Muscle of leg (tissue), 11 donors: ENCODE results near the gene RETREG1. TPM values are rescaled to one million over a fixed set of nuclear protein-coding genes. Genes with fewer than 3 reads are reported as not detected.

Source experiments
- DNase-seq: peaks from one replicate; pipeline ENCODE4 v3.0.0; 2013
- H3K27ac ChIP-seq: one replicate; pipeline ENCODE4 v1.5.1; 2013; ENCODE audit warnings: mild to moderate bottlenecking, low read length, control low read depth
- H3K27me3 ChIP-seq: one replicate; pipeline ENCODE4 v1.6.1; 2013; ENCODE audit warnings: low read length; ENCODE audit not compliant: control insufficient read depth, insufficient read depth
- H3K36me3 ChIP-seq: one replicate; pipeline ENCODE4 v1.6.1; 2013; ENCODE audit warnings: low read length; ENCODE audit not compliant: control insufficient read depth, insufficient read depth
- H3K4me1 ChIP-seq: one replicate; pipeline ENCODE4 v1.6.1; 2013; ENCODE audit warnings: low read length; ENCODE audit not compliant: control insufficient read depth, insufficient read depth
- H3K4me3 ChIP-seq: one replicate; pipeline ENCODE4 v1.5.1; 2013; ENCODE audit warnings: low read length, control low read depth
- H3K9me3 ChIP-seq: replicated peaks from 2 replicates; pipeline ENCODE4 v1.6.1; 2013; ENCODE audit warnings: low read depth, low read length; ENCODE audit not compliant: control insufficient read depth
- whole genome bisulfite sequencing: methylation state at CpG from one replicate; pipeline ENCODE4 v1.1.5; 2013; ENCODE audit warnings: missing lambda C conversion rate; ENCODE audit not compliant: insufficient coverage; 5-methylcytosine and 5-hydroxymethylcytosine counted together
- polyA plus RNA-seq, 8 donors: library from polyadenylated mRNA; unstranded; fragments of 120-200 nt; gene quantifications; one replicate each; pipeline versions ENCODE4 v1.2.1 to v1.2.3, GENCODE V29; 2013; ENCODE audit warnings: inconsistent platforms in 1 of 8, low replicate concordance in 1 of 8; ENCODE audit not compliant: insufficient read length in 8 of 8, insufficient read depth in 1 of 8
- total RNA-seq: library from RNA; stranded (reverse); fragments of 120-200 nt; gene quantifications from one replicate; pipeline ENCODE4 v1.2.4, GENCODE V29; 2013

RETREG1 gene
- total and polyA plus RNA-seq, 9 donors: 48.7 to 70.0 (median 56.4) TPM

- H3K36me3 ChIP-seq: no peaks in the 10 kb centered on the region
- DNase-seq: no peak
- H3K4me1 ChIP-seq: no peaks in the 10 kb centered on the region
- no peak overlapping the region for H3K27ac ChIP-seq
- no peaks in the 10 kb centered on the region for H3K9me3 ChIP-seq
- peaks cover 2% of the 10 kb centered on the region for H3K27me3 ChIP-seq
- no peak overlapping the region for H3K4me3 ChIP-seq
- no CpG with 5 or more reads among the region's 2 CpGs for whole genome bisulfite sequencing
Observed at GRCh38 chr5:16518606-16519005, 98.2 kb downstream of the RETREG1 start.

GRCh38 chr5:16515532-16515931, 101.3 kb downstream of the RETREG1 start:
- Histone ChIP-seq H3K4me1 (no peaks in the 10 kb centered on the region), H3K27ac (no peak overlapping the region), H3K36me3 (no peaks in the 10 kb centered on the region), H3K4me3 (no peak overlapping the region), H3K9me3 (no peaks in the 10 kb centered on the region), H3K27me3 (peaks cover 2% of the 10 kb centered on the region)
- DNase-seq: no peak
- no CpG with 5 or more reads among the region's 4 CpGs for WGBS

- DNase-seq: no peak
- no CpG with 5 or more reads among the region's 3 CpGs for WGBS
- Histone ChIP-seq H3K4me3 (no peak overlapping the region), H3K9me3 (no peaks in the 10 kb centered on the region), H3K4me1 (peaks cover 3% of the 10 kb centered on the region), H3K27ac (no peak overlapping the region), H3K36me3 (no peaks in the 10 kb centered on the region), H3K27me3 (no peaks in the 10 kb centered on the region)
Observed at GRCh38 chr5:16510098-16510497, 106.7 kb downstream of the RETREG1 start.

DNA sequence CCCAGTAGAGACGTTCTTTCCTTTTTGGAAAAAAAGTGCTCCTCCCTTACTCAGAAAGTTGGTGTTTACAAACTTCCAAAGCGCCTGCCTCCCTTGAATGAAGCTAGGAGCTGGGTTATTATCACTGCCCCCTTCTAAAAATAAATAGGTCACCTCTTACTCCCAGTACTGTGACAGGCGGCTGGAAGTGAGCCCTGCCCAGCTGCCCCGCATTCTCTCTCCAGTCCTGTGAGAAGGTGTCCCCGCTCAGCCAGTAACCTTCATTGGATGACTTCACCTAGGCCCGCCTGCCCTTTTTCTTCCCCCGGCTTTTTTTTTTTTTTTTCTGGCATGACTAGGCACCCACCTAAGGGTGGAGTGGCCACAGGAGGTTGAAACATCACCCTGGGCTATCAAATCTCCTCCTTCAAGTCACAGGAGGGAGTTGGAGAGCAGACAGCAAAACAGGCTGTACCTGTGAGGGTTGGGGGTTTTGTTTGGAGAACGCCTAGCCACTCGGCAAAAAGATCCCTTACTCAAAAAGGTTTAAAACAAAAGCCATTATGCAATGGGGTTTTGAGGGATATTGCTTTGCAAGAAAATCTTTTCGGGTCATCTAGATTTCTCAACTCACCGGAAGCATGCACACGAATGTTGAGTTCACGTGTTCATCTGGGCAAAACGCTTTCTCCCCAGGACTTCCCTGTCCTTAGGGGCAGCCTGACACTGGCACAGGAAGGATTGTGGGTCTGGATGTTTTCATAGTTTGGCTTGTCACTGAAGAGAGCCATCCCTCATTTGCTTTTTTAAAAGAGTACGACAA, 107.9 kb downstream of the RETREG1 start:
- peak; percentile 59 for DNase-seq
- no peaks in the 10 kb centered on the region for H3K9me3 ChIP-seq
- H3K27ac ChIP-seq: peak overlapping the region; percentile 88
- 26% methylated on average over 3 of the region's 15 CpGs for WGBS
- H3K27me3 ChIP-seq: no peaks in the 10 kb centered on the region
- peaks cover 3% of the 10 kb centered on the region for H3K4me1 ChIP-seq
- peak overlapping the region; percentile 43 for H3K4me3 ChIP-seq
- no peaks in the 10 kb centered on the region for H3K36me3 ChIP-seq

GRCh38 chr5:16507716-16508115, 109.1 kb downstream of the RETREG1 start:
- Histone ChIP-seq H3K36me3 (no peaks in the 10 kb centered on the region), H3K9me3 (no peaks in the 10 kb centered on the region), H3K4me3 (peak overlapping the region; percentile 43), H3K27me3 (no peaks in the 10 kb centered on the region), H3K4me1 (peaks cover 5% of the 10 kb centered on the region), H3K27ac (peak overlapping the region; percentile 88)
- no peak for DNase-seq

- H3K9me3 ChIP-seq: no peaks in the 10 kb centered on the region
- peak overlapping the region; percentile 67 for H3K27ac ChIP-seq
- DNase-seq: no peak
- peaks cover 5% of the 10 kb centered on the region for H3K4me1 ChIP-seq
- no peaks in the 10 kb centered on the region for H3K36me3 ChIP-seq
- 68% methylated on average over 6 of the region's 6 CpGs for WGBS
- no peaks in the 10 kb centered on the region for H3K27me3 ChIP-seq
- peak overlapping the region; percentile 43 for H3K4me3 ChIP-seq
Observed at GRCh38 chr5:16505904-16506303, 110.9 kb downstream of the RETREG1 start.

DNA sequence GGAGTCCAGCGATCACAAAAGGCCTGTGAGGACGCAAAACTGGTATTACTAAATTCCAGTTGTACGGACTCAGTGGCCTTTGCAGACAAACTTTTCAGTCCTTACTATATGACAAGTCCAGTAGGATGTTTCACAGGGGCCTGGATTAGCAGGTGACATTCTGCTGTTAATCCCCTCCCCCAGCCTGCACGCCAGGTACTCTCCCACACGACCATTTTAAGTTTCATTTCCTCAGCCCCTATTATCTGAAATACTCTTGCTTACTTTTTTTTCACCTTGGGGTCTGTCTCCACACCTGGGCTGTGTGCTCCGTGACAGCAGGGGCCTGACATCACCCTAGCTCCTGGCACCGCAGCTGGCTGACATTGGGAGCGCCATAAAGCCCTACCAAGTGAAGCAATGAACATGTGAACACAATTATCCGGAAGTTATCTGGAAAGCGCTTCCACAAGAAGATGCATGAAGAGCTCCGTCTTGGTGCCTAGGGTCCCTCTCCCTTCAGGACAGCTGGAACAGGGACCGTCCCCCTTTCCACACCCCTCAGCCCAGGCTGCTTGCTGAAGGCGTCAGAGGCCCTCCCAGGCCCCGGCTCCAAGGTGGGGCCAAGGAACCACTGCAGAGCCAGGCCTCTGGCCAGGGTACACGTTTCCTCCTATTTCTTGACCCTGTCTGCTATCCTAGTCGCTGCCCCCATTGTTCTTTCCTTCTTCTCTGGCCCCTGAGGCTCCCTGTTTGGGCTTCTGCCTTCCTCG, 111.5 kb downstream of the RETREG1 start:
- H3K36me3 ChIP-seq: no peaks in the 10 kb centered on the region
- H3K9me3 ChIP-seq: no peaks in the 10 kb centered on the region
- 78% methylated on average over 17 of the region's 17 CpGs for WGBS
- peaks cover 5% of the 10 kb centered on the region for H3K4me1 ChIP-seq
- H3K27ac ChIP-seq: peak overlapping the region; percentile 67
- peak overlapping the region; percentile 43 for H3K4me3 ChIP-seq
- H3K27me3 ChIP-seq: no peaks in the 10 kb centered on the region
- DNase-seq: no peak

GRCh38 chr5:16504571-16504970, 112.2 kb downstream of the RETREG1 start:
- Histone ChIP-seq H3K36me3 (no peaks in the 10 kb centered on the region), H3K4me1 (peaks cover 5% of the 10 kb centered on the region), H3K27me3 (no peaks in the 10 kb centered on the region), H3K9me3 (no peaks in the 10 kb centered on the region), H3K4me3 (no peak overlapping the region), H3K27ac (no peak overlapping the region)
- no peak for DNase-seq
- 95% methylated on average over 6 of the region's 10 CpGs for WGBS

DNA sequence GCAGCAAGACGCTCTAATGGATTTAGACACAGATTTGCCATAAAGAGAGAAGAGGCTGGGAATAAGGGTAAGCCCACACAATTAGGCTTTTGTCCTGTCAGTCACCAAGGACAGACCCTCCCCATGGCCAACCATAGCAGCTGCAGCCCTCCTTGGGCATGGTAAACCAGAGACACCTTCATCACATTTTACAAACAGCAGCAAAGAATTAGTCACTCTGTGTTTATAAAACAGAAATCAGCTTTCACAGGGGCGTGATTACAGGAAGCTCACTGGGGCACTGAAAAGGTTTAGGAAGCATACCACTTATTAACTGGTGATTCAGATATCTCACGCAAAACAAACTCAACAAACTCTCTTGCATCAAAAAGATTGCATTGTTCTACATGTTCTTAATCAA, 113.9 kb downstream of the RETREG1 start:
- no peak for DNase-seq
- Histone ChIP-seq H3K4me3 (no peak overlapping the region), H3K36me3 (no peaks in the 10 kb centered on the region), H3K4me1 (peaks cover 3% of the 10 kb centered on the region), H3K27me3 (no peaks in the 10 kb centered on the region), H3K27ac (no peak overlapping the region), H3K9me3 (no peaks in the 10 kb centered on the region)
- 80% methylated on average over 1 of the region's 3 CpGs for WGBS

DNA sequence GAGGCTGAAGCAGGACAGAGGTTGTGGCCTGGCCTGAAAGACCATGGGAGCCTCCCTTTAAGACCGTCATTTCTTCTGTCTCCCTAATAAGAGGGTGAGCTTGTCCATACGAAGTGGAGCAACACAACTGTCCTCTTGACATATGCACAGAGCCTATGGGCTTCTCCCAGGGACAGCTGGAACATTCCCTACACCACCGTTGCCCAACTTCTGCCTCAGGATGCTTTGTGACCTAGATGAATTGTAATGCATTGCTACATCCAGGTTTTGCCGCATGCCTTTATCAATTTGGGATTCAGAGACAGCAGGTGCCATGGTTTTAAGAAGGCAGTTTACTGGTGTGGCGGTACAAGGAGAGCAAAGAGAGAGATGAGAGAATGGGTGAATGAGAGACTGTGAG, 116.8 kb downstream of the RETREG1 start:
- 86% methylated on average over 5 of the region's 5 CpGs for WGBS
- H3K27ac ChIP-seq: no peak overlapping the region
- no peaks in the 10 kb centered on the region for H3K36me3 ChIP-seq
- no peaks in the 10 kb centered on the region for H3K27me3 ChIP-seq
- peaks cover 3% of the 10 kb centered on the region for H3K4me1 ChIP-seq
- no peak overlapping the region for H3K4me3 ChIP-seq
- no peak for DNase-seq
- H3K9me3 ChIP-seq: peaks cover 6% of the 10 kb centered on the region
